ENCODE results near the gene JARID2. TPM values are rescaled to one million over a fixed set of nuclear protein-coding genes. Genes with fewer than 3 reads are reported as not detected.

The JARID2 gene
- total and polyA plus RNA-seq, 2 of the 8 experiments (the other 6 are each of a cell fraction or from before 2014, with no cell fraction given) = 60.1 to 239 TPM

DNA sequence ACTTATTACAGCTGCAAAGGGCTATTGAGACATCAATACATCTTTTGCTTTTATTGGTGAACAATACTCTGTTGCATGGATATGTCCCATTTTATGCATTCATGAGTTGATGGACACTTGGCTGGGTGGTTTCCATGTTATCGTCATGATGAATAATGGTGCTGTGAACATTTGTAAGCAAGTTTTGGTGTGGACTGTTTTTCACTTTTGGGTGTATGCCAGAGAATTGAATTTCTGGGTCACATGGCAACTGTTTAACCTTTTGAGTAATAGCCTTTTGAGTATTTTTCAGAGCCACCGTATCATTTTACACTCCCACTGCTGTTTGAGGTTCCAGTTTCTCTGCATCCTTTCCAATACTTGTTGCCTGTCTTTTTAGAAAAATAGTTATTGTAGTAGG is 107.0 kb downstream of the JARID2 start:
- Histone ChIP-seq H2BK15ac (ENCODE audit: low read length) (no peak overlapping the region), H3K4me3 (ENCODE audit: extremely low read depth in 1 of 4, insufficient read depth in 2 of 4, low read depth in 3 of 4, low read length in 4 of 4) (no peak overlapping the region), H3K4me1 (replicated peaks in 1 of 4; ENCODE audit: control insufficient read depth in 3 of 4, insufficient read depth in 4 of 4, low read length in 3 of 4) (peaks cover 12 to 36% (median 31%) of the 10 kb centered on the region in 4 experiments), H3K79me1 (ENCODE audit: low read depth, low read length) (peaks cover 19% of the 10 kb centered on the region), H2BK120ac (replicated peaks; ENCODE audit: low read depth, low read length) (no peak overlapping the region), H3K14ac (ENCODE audit: insufficient read length) (no peak overlapping the region), H3K27me3 (replicated peaks in 1 of 4; ENCODE audit: control insufficient read depth in 3 of 4, extremely low read depth in 1 of 4, insufficient read depth in 3 of 4, low read length in 3 of 4) (no peaks in the 10 kb centered on the region), H2AFZ (ENCODE audit: low read length) (no peak overlapping the region), H2BK20ac (ENCODE audit: low read length) (no peak overlapping the region), H4K8ac (ENCODE audit: extremely low read depth, insufficient read depth, low read length) (no peak overlapping the region), H4K5ac (ENCODE audit: insufficient read length, low read depth, low read length) (no peak overlapping the region), H3K36me3 (ENCODE audit: control insufficient read depth in 2 of 4, insufficient read depth in 4 of 4, low read length in 3 of 4) (peaks cover 0 to 4% (median 0%) of the 10 kb centered on the region in 4 experiments; a peak in 2 of 8 replicates), H3K18ac (ENCODE audit: extremely low read depth, low read length) (no peak overlapping the region), H3K27ac (ENCODE audit: low read depth, low read length) (no peak overlapping the region), H3K9ac (replicated peaks in 1 of 4; ENCODE audit: extremely low read depth in 1 of 4, low read depth in 3 of 4, low read length in 3 of 4) (no peak overlapping the region), H3K56ac (replicated peaks; ENCODE audit: insufficient read length, low read depth, low read length) (no peak overlapping the region), H2BK12ac (ENCODE audit: low read depth, low read length) (no peak overlapping the region), H3K4ac (replicated peaks; ENCODE audit: insufficient read length, low read depth, low read length) (no peak overlapping the region), H3K4me2 (ENCODE audit: insufficient read depth in 1 of 2, low read depth in 2 of 2, low read length in 2 of 2) (peak overlapping the region in 1 of 2 experiments; percentile 8; a peak in 1 of 4 replicates), H4K20me1 (replicated peaks in 1 of 2; ENCODE audit: control insufficient read depth in 1 of 2, insufficient read depth in 2 of 2, low read length in 2 of 2) (peaks cover 55 to 75% of the 10 kb centered on the region in 2 experiments), H3K9me3 (ENCODE audit: insufficient read depth in 2 of 2, low read depth in 1 of 2, low read length in 1 of 2) (no peaks in the 10 kb centered on the region), H2BK5ac (ENCODE audit: low read depth, low read length) (no peak overlapping the region), H3K23me2 (ENCODE audit: low read depth, low read length) (no peaks in the 10 kb centered on the region), H2AK5ac (ENCODE audit: low read depth, low read length) (no peak overlapping the region), H3K23ac (ENCODE audit: insufficient read length) (no peak overlapping the region), H3K79me2 (ENCODE audit: control insufficient read depth in 1 of 2, insufficient read depth in 2 of 2, low read length in 2 of 2) (peaks cover 86 to 100% of the 10 kb centered on the region in 2 experiments), H4K91ac (replicated peaks; ENCODE audit: insufficient read length, low read length) (no peak overlapping the region)
- 88% methylated on average over 2 of the region's 2 CpGs; no CpG with 5 or more reads in 1 of the 2 experiments for WGBS, 2 experiments (ENCODE audit: extremely low coverage in 1 of 2, insufficient coverage in 1 of 2, insufficient read length in 1 of 2, insufficient replicate concordance in 2 of 2, low coverage in 1 of 2, low lambda C conversion rate in 2 of 2, missing lambda C conversion rate in 1 of 2)
- DNase-seq (ENCODE audit: low read depth in 1 of 2, low spot score in 2 of 2) (no peak), FAIRE-seq (no peak)
- ChIA-PET POLR2A (ENCODE audit: partially characterized antibody) (no interaction called here), CTCF (ENCODE audit: partially characterized antibody) (interaction anchor here (1.1 kb wide), 1 partner anchor 88 kb away, joined by 3 read pairs; no protein-coding TSS in a partner anchor)
- TF ChIP-seq NRF1 (IDR thresholded peaks at IDR 0.05; ENCODE audit: low read depth, low read length) (no peak), YY1 (IDR thresholded peaks at IDR 0.05; ENCODE audit: low read depth, low read length) (no peak), JUN (IDR thresholded peaks at IDR 0.05; ENCODE audit: low read depth, low read length) (no peak)
